HL-60 (cell line): ENCODE results near the gene FAM221A.

Experiments
- CTCF ChIP-seq: IDR thresholded peaks from one replicate; pipeline ENCODE4 v1.5.1; 2011; ENCODE audit warnings: low read length, control low read depth, inconsistent platforms; ENCODE audit not compliant: insufficient read depth
- POLR2AphosphoS5 ChIP-seq: IDR thresholded peaks from 2 replicates; pipeline ENCODE4 v1.6.1; 2012; ENCODE audit warnings: low read depth
- REST ChIP-seq: IDR thresholded peaks from 2 replicates; pipeline ENCODE4 v1.6.1; 2012; ENCODE audit warnings: low read depth; ENCODE audit not compliant: insufficient replicate concordance

GRCh38 chr7:23721456-23721855 lies 41.5 kb downstream of the FAM221A start:
- TF ChIP-seq REST (no peak), POLR2AphosphoS5 (no peak), CTCF (no peak)
